H1 (cell line): Measurements from ENCODE around the gene TMEM59L. TPM values are rescaled to one million over a fixed set of nuclear protein-coding genes. Genes with fewer than 3 reads are reported as not detected.

Experiments
- CTCF ChIA-PET: fragments of 300-600 bp; sonication (Branson Sonifier 250); formaldehyde crosslinking; loops from one replicate; lab custom pipeline; 2021; ENCODE audit not compliant: partially characterized antibody; lab: Charles Lee
- POLR2A ChIA-PET: fragments of 300-600 bp; sonication (Branson Sonifier 250); formaldehyde crosslinking; loops from one replicate; lab custom pipeline; 2021; ENCODE audit warnings: inconsistent platforms; ENCODE audit not compliant: partially characterized antibody; lab: Charles Lee
- DNase-seq, 2 experiments: peaks; one replicate each; pipeline versions ENCODE4 v3.0.0 to v3.0.0-alpha.2; 2010 to 2022; ENCODE audit warnings: low spot score in 2 of 2, low read depth in 1 of 2, mixed read lengths in 1 of 2
- FAIRE-seq: peaks from 2 replicates; lab custom pipeline; 2011; peaks lifted over from hg19 to GRCh38; lab: Jason Lieb, UNC
- H2AFZ ChIP-seq: 2 replicates; pipeline ENCODE4 v1.8.1; 2012; ENCODE audit warnings: low read length, inconsistent platforms
- H2AK5ac ChIP-seq: 2 replicates; pipeline ENCODE4 v1.6.1; 2013; ENCODE audit warnings: low read depth, low read length
- H2BK120ac ChIP-seq: replicated peaks from 2 replicates; pipeline ENCODE3; 2013; ENCODE audit warnings: low read depth, low read length, inconsistent platforms
- H2BK12ac ChIP-seq: 2 replicates; pipeline ENCODE4 v1.6.1; 2013; ENCODE audit warnings: low read depth, low read length
- H2BK15ac ChIP-seq: 2 replicates; pipeline ENCODE4 v1.6.1; 2013; ENCODE audit warnings: low read length
- H2BK20ac ChIP-seq: 2 replicates; pipeline ENCODE4 v1.6.1; 2013; ENCODE audit warnings: low read length
- H2BK5ac ChIP-seq: 2 replicates; pipeline ENCODE4 v1.6.1; 2013; ENCODE audit warnings: low read depth, low read length
- H3K14ac ChIP-seq: 2 replicates; pipeline ENCODE4 v1.6.1; 2013; ENCODE audit warnings: inconsistent platforms; ENCODE audit not compliant: insufficient read length
- H3K18ac ChIP-seq: 2 replicates; pipeline ENCODE4 v1.6.1; 2013; ENCODE audit warnings: low read length; ENCODE audit errors: extremely low read depth
- H3K23ac ChIP-seq: 2 replicates; pipeline ENCODE4 v1.6.1; 2013; ENCODE audit warnings: inconsistent platforms; ENCODE audit not compliant: insufficient read length
- H3K23me2 ChIP-seq: 2 replicates; pipeline ENCODE4 v1.6.1; 2013; ENCODE audit warnings: low read depth, low read length
- H3K27ac ChIP-seq: 2 replicates; pipeline ENCODE4 v1.6.1; 2011; ENCODE audit warnings: low read depth, low read length, inconsistent platforms
- H3K27me3 ChIP-seq, 4 experiments: replicated peaks in 1 of 4; 1 replicate in 1 of 4; 2 replicates in 3 of 4; pipeline versions ENCODE4 v1.6.1 to v1.8.1; 2011 to 2013; ENCODE audit warnings: low read length in 3 of 4, mild to moderate bottlenecking in 3 of 4, inconsistent platforms in 2 of 4, mixed read lengths in 2 of 4, moderate library complexity in 1 of 4; ENCODE audit not compliant: control insufficient read depth in 3 of 4, insufficient read depth in 3 of 4; ENCODE audit errors: extremely low read depth in 1 of 4
- H3K36me3 ChIP-seq, 4 experiments: 2 replicates each; pipeline versions ENCODE4 v1.6.1 to v1.8.1; 2011 to 2013; ENCODE audit warnings: mild to moderate bottlenecking in 4 of 4, low read length in 3 of 4, moderate library complexity in 2 of 4, control low read depth in 1 of 4, inconsistent platforms in 1 of 4; ENCODE audit not compliant: insufficient read depth in 4 of 4, control insufficient read depth in 2 of 4
- H3K4ac ChIP-seq: replicated peaks from 2 replicates; pipeline ENCODE3; 2013; ENCODE audit warnings: low read length, low read depth, mixed read lengths, inconsistent platforms; ENCODE audit not compliant: insufficient read length
- H3K4me1 ChIP-seq, 4 experiments: replicated peaks in 1 of 4; 1 replicate in 1 of 4; 2 replicates in 3 of 4; pipeline versions ENCODE4 v1.6.1 to v1.8.1; 2011 to 2013; ENCODE audit warnings: low read length in 3 of 4, inconsistent platforms in 2 of 4, mixed read lengths in 1 of 4; ENCODE audit not compliant: insufficient read depth in 4 of 4, control insufficient read depth in 3 of 4
- H3K4me2 ChIP-seq, 2 experiments: 2 replicates each; pipeline versions ENCODE4 v1.6.1 to v1.8.1; 2011 to 2013; ENCODE audit warnings: low read depth in 2 of 2, low read length in 2 of 2, control low read depth in 1 of 2, inconsistent platforms in 1 of 2, mild to moderate bottlenecking in 1 of 2; ENCODE audit not compliant: insufficient read depth in 1 of 2
- H3K4me3 ChIP-seq, 4 experiments: fragments of 200-600, 300-600 bp in 1 of 4; sonication (generic), shearing (Covaris generic), sonication (Bioruptor Twin) in 1 of 4; 2 replicates each; pipeline versions ENCODE4 v1.5.1 to v1.8.1; 2011 to 2016; ENCODE audit warnings: low read length in 4 of 4, low read depth in 3 of 4, control low read depth in 2 of 4, inconsistent platforms in 2 of 4, mild to moderate bottlenecking in 2 of 4, mixed read lengths in 1 of 4, moderate library complexity in 1 of 4; ENCODE audit not compliant: insufficient read depth in 2 of 4; ENCODE audit errors: extremely low read depth in 1 of 4
- H3K56ac ChIP-seq: replicated peaks from 2 replicates; pipeline ENCODE3; 2013; ENCODE audit warnings: low read depth, mild to moderate bottlenecking, mixed read lengths, low read length, inconsistent platforms; ENCODE audit not compliant: insufficient read length
- H3K79me1 ChIP-seq: 2 replicates; pipeline ENCODE4 v1.6.1; 2013; ENCODE audit warnings: low read depth, low read length, control low read depth
- H3K79me2 ChIP-seq, 2 experiments: 2 replicates each; pipeline versions ENCODE4 v1.6.1 to v1.8.1; 2012 to 2013; ENCODE audit warnings: low read length in 2 of 2, mild to moderate bottlenecking in 2 of 2, inconsistent platforms in 1 of 2; ENCODE audit not compliant: insufficient read depth in 2 of 2, control insufficient read depth in 1 of 2
- H3K9ac ChIP-seq, 4 experiments: replicated peaks in 1 of 4; 1 replicate in 1 of 4; 2 replicates in 3 of 4; pipeline versions ENCODE4 v1.6.1 to v1.8.1; 2011 to 2013; ENCODE audit warnings: low read depth in 3 of 4, low read length in 3 of 4, control low read depth in 2 of 4, mild to moderate bottlenecking in 2 of 4, moderate library complexity in 2 of 4, inconsistent platforms in 1 of 4; ENCODE audit errors: extremely low read depth in 1 of 4
- H3K9me3 ChIP-seq, 2 experiments: 2 replicates each; pipeline versions ENCODE4 v1.6.1 to v1.8.1; 2012 to 2013; ENCODE audit warnings: mild to moderate bottlenecking in 2 of 2, moderate library complexity in 2 of 2, control low read depth in 1 of 2, inconsistent platforms in 1 of 2, low read depth in 1 of 2, low read length in 1 of 2, mixed read lengths in 1 of 2; ENCODE audit not compliant: insufficient read depth in 2 of 2
- H4K20me1 ChIP-seq, 2 experiments: replicated peaks in 1 of 2; 2 replicates each; pipeline versions ENCODE3 to v1.8.1; 2011 to 2013; ENCODE audit warnings: inconsistent platforms in 2 of 2, low read length in 2 of 2, mild to moderate bottlenecking in 1 of 2; ENCODE audit not compliant: insufficient read depth in 2 of 2, control insufficient read depth in 1 of 2
- H4K5ac ChIP-seq: 2 replicates; pipeline ENCODE4 v1.6.1; 2013; ENCODE audit warnings: low read length, low read depth, mixed read lengths, inconsistent platforms; ENCODE audit not compliant: insufficient read length
- H4K8ac ChIP-seq: 2 replicates; pipeline ENCODE4 v1.8.0; 2013; ENCODE audit warnings: mild to moderate bottlenecking, moderate library complexity, low read length, inconsistent platforms; ENCODE audit not compliant: insufficient read depth; ENCODE audit errors: extremely low read depth
- H4K91ac ChIP-seq: replicated peaks from 2 replicates; pipeline ENCODE3; 2013; ENCODE audit warnings: low read length, mixed read lengths, inconsistent platforms; ENCODE audit not compliant: insufficient read length
- YY1 ChIP-seq: IDR thresholded peaks from 2 replicates; pipeline ENCODE4 v1.6.1; 2011; ENCODE audit warnings: low read depth, mild to moderate bottlenecking, low read length
- WGBS, 2 experiments: shearing (Covaris generic) in 1 of 2; methylation state at CpG; one replicate each; pipeline versions ENCODE4 v1.1.6 to v1.1.7; 2013 to 2015; ENCODE audit warnings: low lambda C conversion rate in 2 of 2, mixed read lengths in 2 of 2, inconsistent platforms in 1 of 2, low coverage in 1 of 2, missing lambda C conversion rate in 1 of 2; ENCODE audit not compliant: insufficient replicate concordance in 2 of 2, insufficient coverage in 1 of 2, insufficient read length in 1 of 2; ENCODE audit errors: extremely low coverage in 1 of 2, missing lambda C conversion rate in 1 of 2; 5-methylcytosine and 5-hydroxymethylcytosine counted together
- polyA plus RNA-seq, 7 experiments: library from polyadenylated mRNA; depleted of rRNA in 3 of 7; stranded (reverse) in 5 of 7; unstranded in 2 of 7; fragments of >200 nt in 5 of 7; fragments of 200-250 nt in 2 of 7; gene quantifications; 1 replicate in 5 of 7; 2 replicates in 1 of 7; 4 replicates in 1 of 7; pipeline versions ENCODE4 v1.2.1 to v1.2.3, GENCODE V29; 2011 to 2013; ENCODE audit warnings: missing spikeins in 2 of 7, mixed read lengths in 2 of 7
- total RNA-seq: library from RNA; stranded (reverse); fragmentation: NEBNext Ultra II Directional; extraction: Animal tissue kit (Norgen Biotek cat#: 25700); gene quantifications from 2 replicates; pipeline ENCODE4 v1.2.1, GENCODE V29; 2021
- TF ChIP-seq, protein P1 (sequence below): IDR thresholded peaks from 2 replicates; pipeline ENCODE4 v1.6.1; 2012; ENCODE audit warnings: inconsistent platforms

Gene TMEM59L
- total and polyA plus RNA-seq, 2 of the 8 experiments (the other 6 are each of a cell fraction or from before 2014, with no cell fraction given): 4.0 to 12.2 TPM

DNA sequence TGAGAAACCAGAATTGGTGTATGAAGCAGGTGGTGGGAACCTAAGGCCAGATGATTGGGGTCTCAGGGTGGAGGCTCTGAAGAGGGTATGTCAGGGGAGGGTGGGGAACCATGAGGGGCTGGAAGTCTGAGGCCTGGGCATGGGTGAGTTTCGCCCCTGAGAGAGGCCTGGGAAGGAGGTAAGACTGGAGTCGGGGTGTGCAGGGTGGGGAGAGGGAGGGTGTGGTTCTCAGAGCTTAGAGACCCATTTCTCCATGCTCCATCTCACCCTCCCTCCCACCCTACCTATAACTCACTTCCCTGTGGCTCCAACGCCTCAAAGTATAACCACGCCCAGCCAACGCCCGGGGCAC, 23.1 kb downstream of the TMEM59L start:
- Histone ChIP-seq H2BK20ac (0 out of 2 replicates have a peak overlapping the region, but pooled peaks have one; percentile 18), H2BK12ac (no peak overlapping the region), H3K4me2 (peak overlapping the region; percentile 52 to 57), H3K4me1 (peaks cover 4 to 9% (median 4%) of the 10 kb centered on the region in 4 experiments; a peak in 5 of 7 replicates), H4K5ac (peak overlapping the region; percentile 19), H3K36me3 (no peaks in the 10 kb centered on the region), H4K20me1 (peaks cover 0 to 6% of the 10 kb centered on the region in 2 experiments), H3K23me2 (peaks cover 8% of the 10 kb centered on the region; the same call in 1 of the 2 replicates), H2AK5ac (no peak overlapping the region), H2BK120ac (no peak overlapping the region), H3K4ac (peak overlapping the region; percentile 69), H3K23ac (no peak overlapping the region), H3K27ac (no peak overlapping the region), H3K14ac (no peak overlapping the region), H4K91ac (peak overlapping the region; percentile 73), H3K56ac (no peak overlapping the region), H4K8ac (no peak overlapping the region), H2AFZ (no peak overlapping the region), H3K4me3 (peak overlapping the region in 2 of 4 experiments; percentile 7 to 40; a peak in 2 of 8 replicates), H3K79me1 (peaks cover 7% of the 10 kb centered on the region), H2BK5ac (no peak overlapping the region; the same call in 1 of the 2 replicates), H3K27me3 (peaks cover 0 to 11% (median 5%) of the 10 kb centered on the region in 4 experiments; a peak in 4 of 7 replicates), H3K9me3 (no peaks in the 10 kb centered on the region), H3K18ac (no peak overlapping the region), H3K9ac (no peak overlapping the region), H2BK15ac (no peak overlapping the region), H3K79me2 (peaks cover 4% of the 10 kb centered on the region in 2 experiments)
- FAIRE-seq (no peak), DNase-seq (no peak)
- TF ChIP-seq, protein P1, sequence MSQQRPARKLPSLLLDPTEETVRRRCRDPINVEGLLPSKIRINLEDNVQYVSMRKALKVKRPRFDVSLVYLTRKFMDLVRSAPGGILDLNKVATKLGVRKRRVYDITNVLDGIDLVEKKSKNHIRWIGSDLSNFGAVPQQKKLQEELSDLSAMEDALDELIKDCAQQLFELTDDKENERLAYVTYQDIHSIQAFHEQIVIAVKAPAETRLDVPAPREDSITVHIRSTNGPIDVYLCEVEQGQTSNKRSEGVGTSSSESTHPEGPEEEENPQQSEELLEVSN: peak; percentile 27; the same call in 1 of the 2 replicates
- no peak for TF ChIP-seq YY1
- WGBS, 2 experiments: 11% methylated on average over 3 of the region's 6 CpGs; no CpG with 5 or more reads in 1 of the 2 experiments
- POLR2A ChIA-PET: interaction anchor here (1.0 to 2.3 kb wide), 4 partner anchors 12 to 41 kb away, joined by 3 to 9 read pairs (median 3); no protein-coding TSS in a partner anchor
- CTCF ChIA-PET: interaction anchor here (0.6 to 1.3 kb wide), 7 partner anchors 10 to 116 kb away, joined by 3 to 6 read pairs (median 3); no protein-coding TSS in a partner anchor
